DMS53 (cell line): Measurements from ENCODE around the gene FCRL2.
"Not testable (repeated sequence)": the region's sequence is repeated elsewhere in the genome, so short reads cannot be mapped to it uniquely, and the experiment has no call there.

Experiments
- DNase-seq: peaks from one replicate; lab custom pipeline; 2025; lab: John Stamatoyannopoulos, UW

Gene FCRL2

DNA sequence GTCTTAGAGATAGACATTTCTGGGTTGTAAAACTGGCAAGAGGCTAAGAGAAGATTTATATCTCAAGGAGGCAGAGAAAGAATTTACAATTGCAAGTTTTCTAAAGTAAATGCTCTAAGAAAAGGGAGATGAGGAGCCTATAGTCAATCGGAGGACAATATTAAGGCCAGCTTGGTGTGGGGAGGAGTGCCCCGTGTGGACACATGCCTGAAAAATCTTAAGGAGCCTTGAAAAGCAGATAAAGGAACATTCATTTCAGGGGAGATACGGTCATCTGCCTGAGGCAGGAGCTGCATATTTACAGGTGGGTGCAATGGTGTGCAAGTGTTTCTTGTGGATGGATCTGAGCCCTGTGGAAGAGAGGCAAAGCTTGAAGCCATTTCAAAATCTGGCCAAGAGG lies 25.6 kb downstream of the FCRL2 start:
- no peak for DNase-seq

DNA sequence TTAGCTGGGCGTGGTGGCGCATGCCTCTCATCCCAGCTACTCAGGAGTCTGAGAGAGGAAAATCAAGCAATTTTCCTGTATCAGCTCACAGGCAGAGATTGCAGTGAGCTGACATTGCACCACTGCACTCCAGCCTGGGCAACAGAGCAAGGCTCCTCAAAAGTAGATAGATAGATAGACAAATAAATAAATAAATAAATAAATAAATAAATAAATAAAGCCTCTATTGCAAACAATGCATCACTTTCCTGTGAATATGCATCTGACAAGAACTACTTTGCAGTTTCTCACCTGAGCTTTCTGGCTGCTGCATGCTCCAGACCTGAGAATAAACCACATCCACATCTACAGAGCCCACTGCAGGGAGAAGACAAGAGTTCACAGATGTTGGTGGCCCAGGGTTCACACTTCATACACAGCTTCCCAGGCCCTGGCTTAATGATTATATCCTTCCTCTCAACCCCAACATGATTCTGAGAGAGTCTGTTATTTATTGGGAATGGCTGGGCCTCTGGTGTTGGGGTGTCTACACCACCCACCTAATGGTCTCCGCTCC lies 28.6 kb downstream of the FCRL2 start:
- no peak for DNase-seq

DNA sequence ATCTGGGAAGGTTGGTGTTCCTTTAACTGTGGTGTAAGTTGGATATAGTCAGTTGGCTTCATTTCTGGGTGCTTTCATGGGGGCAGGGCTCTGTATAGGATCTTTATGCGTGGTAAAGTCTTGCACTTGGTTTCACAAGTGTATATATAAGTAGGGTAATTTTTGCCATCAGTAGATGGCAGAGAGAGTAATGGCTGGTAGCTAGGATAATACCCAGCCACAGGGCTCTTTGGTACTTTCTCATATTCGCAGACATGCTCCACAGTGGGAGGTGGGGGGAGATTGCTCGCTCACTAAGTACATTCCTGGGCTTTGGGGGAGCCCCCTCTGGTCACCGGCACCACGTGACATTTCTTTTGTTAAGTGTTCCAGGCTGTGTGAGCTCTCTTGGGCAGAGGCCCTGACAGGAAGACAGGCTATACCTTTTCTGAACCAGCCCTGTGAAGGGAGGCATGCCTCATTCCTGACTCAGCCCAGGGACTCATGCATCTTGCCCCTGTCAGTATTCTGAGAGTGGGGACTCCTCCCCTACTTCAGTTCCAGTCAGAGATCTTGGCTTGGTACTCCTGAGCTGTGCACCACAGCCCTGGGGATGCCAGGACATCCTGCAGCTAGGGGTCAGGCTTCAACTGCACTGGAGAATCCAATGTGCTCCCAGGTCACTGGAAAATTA lies 37.6 kb downstream of the FCRL2 start:
- peak; percentile 11 for DNase-seq

DNA sequence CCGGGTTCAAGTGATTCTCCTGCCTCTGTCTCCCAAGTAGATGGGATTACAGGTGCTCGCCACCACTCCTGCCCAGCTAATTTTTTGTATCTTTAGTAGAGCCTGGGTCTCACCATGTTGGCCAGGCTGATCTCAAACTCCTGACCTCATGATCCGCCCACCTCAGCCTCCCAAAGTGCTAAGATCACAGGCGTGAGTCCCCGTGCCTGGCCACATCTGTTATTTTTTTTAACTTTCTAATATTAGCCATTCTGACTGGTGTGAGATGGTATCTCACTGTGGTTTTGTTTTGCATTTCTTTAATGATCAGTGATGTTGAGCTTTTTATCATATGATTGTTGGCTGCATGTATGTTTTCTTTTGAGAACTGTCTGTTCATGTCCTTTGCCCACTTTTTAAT lies 40.9 kb downstream of the FCRL2 start:
- DNase-seq = not testable (repeated sequence)

GRCh38 chr1:157734321-157734720 lies 42.6 kb downstream of the FCRL2 start:
- no peak for DNase-seq

DNA sequence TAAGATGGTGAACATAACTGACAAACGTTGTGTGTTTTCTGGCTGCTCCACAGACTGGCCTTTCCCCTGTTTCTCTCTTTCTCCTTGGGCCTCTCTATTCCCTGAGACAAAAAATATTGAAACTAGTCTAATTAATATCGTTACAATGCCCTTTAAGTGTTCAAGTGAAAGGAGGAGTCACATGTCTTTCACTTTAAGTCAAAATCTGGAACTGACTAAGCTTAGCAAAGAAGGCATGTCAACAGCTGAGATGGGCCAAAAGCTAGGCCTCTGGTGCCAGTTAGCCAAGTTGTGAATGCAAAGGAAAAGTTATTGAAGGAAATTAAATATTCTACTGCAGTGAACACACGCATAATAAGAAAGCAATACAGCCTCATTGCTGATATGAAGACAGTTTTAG lies 44.2 kb downstream of the FCRL2 start:
- no peak for DNase-seq

DNA sequence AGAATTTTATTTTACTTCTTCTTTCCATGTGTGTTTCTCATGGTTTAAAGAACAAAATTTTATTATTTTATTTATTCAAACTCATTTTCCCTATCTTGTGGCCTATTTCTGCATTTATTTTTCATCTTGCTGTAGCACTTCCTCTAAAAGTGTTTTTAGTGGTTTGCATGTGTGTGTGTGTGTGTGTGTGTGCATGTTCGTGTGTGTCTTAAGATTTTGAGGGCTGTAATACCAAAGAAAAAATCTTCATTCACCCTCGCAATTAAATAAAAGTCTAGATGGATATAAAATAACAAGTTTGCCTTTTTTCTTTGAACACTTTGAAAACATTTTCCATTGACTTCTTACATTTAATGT lies 51.7 kb downstream of the FCRL2 start:
- DNase-seq = no peak

DNA sequence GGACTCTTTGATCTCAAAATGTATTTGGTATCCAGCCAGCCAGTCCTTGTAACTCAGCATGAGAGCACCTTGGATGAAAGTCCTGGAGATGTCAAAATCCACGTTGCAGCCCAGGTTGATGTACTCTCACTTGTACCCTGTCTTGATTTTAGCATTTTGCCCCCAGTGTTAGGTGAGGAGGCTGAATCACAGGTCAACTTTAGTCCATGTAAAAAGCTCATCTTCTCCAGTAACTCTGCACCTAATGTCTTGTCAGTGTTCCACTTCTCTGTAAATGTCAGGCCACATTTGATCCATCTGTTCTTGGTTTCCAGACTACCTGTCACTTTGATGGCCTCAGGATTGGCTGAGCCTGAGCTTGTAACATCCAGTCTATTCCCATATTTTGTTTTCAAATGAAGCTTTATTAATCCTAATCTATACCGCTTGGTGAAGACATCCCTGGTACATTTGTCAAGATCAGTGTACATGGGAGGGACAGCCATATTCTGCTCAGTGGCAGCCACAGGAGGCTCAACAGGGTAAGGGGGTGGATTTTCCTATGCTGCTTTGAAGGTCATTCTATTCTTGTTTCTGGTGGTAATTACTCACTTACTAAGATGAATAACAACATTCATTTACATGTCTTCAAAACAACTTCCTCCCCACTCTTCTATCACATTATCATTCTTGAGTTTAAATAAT lies 52.3 kb downstream of the FCRL2 start:
- DNase-seq = no peak

DNA sequence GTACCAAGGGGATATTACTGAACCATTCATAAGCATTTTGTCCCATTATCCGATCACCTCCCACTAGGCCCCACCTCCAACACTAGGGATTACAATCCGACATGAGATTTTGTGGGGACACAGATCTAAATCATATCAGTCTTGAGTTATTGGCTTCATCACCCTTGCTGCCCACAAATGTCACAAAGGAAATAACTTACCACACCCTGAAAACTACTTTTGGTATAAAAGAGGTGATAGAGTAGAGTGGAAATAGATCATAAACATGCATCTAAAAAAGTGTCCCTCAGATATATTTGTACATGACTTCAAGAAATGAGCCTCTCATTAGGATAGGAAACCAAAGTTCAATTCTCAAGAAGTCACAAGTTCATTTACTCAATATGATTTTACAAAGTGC lies 53.8 kb downstream of the FCRL2 start:
- DNase-seq = no peak

DNA sequence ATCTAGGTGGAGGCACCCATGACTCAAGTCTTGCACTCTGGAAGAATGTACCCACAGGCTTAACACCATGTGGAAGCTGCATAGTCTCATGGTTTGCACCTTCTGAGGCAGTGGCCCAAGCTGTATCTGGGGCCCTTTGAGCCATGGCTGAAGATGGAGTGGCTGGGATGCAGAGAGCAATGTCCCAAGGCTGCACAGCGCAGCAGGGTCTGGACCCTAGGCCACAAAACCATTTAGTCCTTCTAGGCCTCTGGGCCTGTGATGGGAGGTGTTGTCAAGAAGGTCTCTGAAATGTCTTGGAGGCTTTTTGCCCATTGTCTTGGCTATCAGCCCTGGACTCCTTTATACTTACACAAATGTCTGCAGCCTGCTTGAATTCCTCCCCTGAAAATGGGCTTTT lies 54.9 kb downstream of the FCRL2 start:
- no peak for DNase-seq

GRCh38 chr1:157715736-157716135 lies 61.2 kb downstream of the FCRL2 start:
- DNase-seq = no peak

DNA sequence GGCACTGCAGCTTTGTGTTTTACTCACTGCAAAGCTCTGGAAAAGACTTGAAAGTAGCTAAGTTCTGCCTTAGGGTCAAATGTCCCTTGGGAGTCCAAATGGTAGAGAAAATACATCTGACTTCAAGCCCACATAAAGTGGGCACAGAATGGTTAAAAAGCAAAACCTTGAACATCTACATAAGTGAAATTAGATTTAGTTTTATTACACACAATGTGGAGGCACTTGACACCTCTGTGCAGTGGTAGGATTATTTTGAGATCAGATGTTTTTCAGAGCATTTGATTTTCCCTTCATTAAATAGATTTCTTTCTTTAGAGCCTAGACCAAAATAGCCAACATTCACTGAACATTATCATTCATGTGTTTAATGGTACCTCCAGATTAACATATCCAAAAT lies 65.1 kb downstream of the FCRL2 start:
- no peak for DNase-seq

DNA sequence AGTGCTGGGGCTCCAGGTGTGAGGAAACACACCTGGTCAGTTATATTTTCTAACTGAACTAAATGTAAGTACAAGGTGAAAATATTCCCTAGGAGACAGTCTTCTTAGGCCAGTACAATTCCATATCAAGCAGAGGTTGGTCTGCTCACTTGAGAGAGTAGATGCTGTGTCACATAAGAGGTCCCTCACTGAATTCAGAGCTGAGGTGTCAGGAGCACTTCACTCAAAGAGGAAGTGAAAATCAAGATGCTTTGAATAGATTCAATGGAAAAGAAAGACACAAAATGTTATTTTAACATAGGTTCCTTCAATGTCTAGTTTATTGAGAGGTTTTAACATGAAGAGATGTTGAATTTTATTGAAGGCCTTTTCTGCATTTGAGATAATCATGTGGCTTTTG lies 72.1 kb downstream of the FCRL2 start:
- DNase-seq = no peak

- no peak for DNase-seq
These were observed 73.0 kb downstream of the FCRL2 start for GRCh38 chr1:157703981-157704380.

DNA sequence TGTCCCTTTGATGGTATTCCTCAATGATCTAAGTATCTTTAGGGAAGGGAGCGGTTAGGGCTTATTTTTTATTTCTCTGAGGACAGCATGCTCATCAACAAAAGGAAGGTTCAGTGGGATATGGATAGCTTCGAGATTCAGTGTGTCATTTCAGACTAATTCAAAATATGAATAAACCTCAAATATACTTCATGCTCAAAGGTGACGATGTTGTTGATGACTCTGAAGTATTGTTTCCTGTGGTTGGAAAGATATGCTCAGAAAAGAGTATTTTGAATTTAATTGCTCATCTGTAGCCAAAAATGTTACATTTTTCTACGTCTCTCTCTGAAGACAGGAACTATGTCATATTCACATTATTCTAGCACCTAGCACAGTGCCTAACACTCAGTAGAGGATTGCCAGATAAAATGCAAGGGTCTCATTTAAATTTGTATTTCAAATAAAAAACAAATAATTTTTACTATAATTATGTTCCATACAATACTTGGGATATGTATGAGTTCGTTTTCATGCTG lies 74.6 kb downstream of the FCRL2 start:
- DNase-seq = no peak

- no peak for DNase-seq
These were observed 76.2 kb downstream of the FCRL2 start, which contains the start of gene FCRL3 for GRCh38 chr1:157700732-157701131. TSS of gene FCRL3 (minus strand) at chr1:157700769. CDS start at chr1:157700489, 280 bp downstream.

GRCh38 chr1:157700305-157700704 lies 76.6 kb downstream of the FCRL2 start:
- no peak for DNase-seq

GRCh38 chr1:157697781-157698569 lies 79.0 kb downstream of the FCRL2 start:
- no peak for DNase-seq

GRCh38 chr1:157696966-157697628 lies 79.8 kb downstream of the FCRL2 start:
- DNase-seq = no peak
